Thoracic aorta (tissue), 2 donors: ENCODE measurements around the gene OR6J1. TPM values are rescaled to one million over a fixed set of nuclear protein-coding genes. Genes with fewer than 3 reads are reported as not detected.
A peak's percentile ranks its signal among the peaks of the same experiment; 100 is the strongest.
"Not testable (repeated sequence)": the region's sequence is repeated elsewhere in the genome, so short reads cannot be mapped to it uniquely, and the experiment has no call there.

ENCODE experiments used
- ATAC-seq: fragments of 150-250 bp; one replicate; pipeline ENCODE4 v1.8.0; 2017; ENCODE audit warnings: low read depth; ENCODE audit not compliant: insufficient number of reproducible peaks, low FRiP score
- DNase-seq: peaks from one replicate; pipeline ENCODE4 v3.0.0-alpha.2; 2020; ENCODE audit warnings: low spot score
- H3K27ac ChIP-seq, 2 donors: fragments of 200-600 bp; sonication (generic); 1 replicate in 1 of 2; 2 replicates in 1 of 2; pipeline ENCODE4 v1.5.1; 2016; ENCODE audit warnings: mild to moderate bottlenecking in 2 of 2, moderate library complexity in 2 of 2
- H3K27me3 ChIP-seq: fragments of 200-600 bp; sonication (generic); replicated peaks from 2 replicates; pipeline ENCODE4 v1.6.0; 2016; ENCODE audit warnings: mild to moderate bottlenecking; ENCODE audit not compliant: insufficient read depth
- H3K36me3 ChIP-seq: fragments of 200-600 bp; sonication (generic); one replicate; pipeline ENCODE4 v1.5.1; 2016
- H3K4me1 ChIP-seq, 2 donors: fragments of 200-600 bp; sonication (generic); 1 replicate in 1 of 2; 2 replicates in 1 of 2; pipeline versions ENCODE4 v1.5.1 to v1.6.0; 2016; ENCODE audit warnings: low read depth in 2 of 2, mild to moderate bottlenecking in 1 of 2; ENCODE audit not compliant: control insufficient read depth in 1 of 2
- H3K4me3 ChIP-seq: fragments of 200-600 bp; sonication (generic); 2 replicates; pipeline ENCODE4 v1.5.1; 2016; ENCODE audit warnings: mild to moderate bottlenecking
- H3K9me3 ChIP-seq: fragments of 200-600 bp; sonication (generic); 2 replicates; pipeline ENCODE4 v1.5.1; 2016
- total RNA-seq, 2 donors: library from RNA; depleted of rRNA; stranded (reverse); fragments of >200 nt; gene quantifications; one replicate each; pipeline versions ENCODE4 v1.1.0 to v1.2.3, GENCODE V29; 2016
- TF ChIP-seq, protein P1 (sequence below): fragments of 200-600 bp; sonication (generic); IDR thresholded peaks from one replicate; pipeline ENCODE4 v1.5.1; 2019; ENCODE audit warnings: antibody characterized with exemption

The OR6J1 gene
- total RNA-seq, 2 donors from 2014 or later = not detected

DNA sequence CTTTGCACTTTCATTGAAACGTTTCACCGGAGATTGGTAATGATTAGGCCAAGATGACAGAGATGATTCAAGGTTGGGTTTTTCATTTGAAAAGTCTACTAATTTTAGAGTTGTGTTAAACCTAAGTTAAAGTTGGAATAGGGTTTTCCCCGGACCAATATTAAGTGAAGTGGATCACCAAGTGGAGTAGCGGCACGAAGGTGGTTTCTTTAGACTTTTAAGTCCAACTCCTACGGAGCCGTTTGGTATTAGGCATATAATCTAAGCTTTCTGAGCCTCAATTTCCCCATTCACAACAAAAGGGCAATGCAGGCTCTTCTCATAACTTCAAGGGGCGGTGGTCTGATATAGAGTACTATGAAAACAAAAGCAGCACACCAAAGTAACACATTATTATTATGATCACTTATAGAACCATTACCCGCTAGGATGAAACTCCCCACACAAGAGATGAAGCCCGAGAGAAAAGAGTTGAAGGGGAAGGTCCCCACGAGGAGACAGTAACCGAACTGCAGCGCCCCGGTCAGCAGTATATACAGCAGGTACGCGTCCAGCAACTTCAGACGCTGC, 55.5 kb downstream of the OR6J1 start:
- peaks cover 37 to 55% of the 10 kb centered on the region in 2 donors for H3K4me1 ChIP-seq

DNA sequence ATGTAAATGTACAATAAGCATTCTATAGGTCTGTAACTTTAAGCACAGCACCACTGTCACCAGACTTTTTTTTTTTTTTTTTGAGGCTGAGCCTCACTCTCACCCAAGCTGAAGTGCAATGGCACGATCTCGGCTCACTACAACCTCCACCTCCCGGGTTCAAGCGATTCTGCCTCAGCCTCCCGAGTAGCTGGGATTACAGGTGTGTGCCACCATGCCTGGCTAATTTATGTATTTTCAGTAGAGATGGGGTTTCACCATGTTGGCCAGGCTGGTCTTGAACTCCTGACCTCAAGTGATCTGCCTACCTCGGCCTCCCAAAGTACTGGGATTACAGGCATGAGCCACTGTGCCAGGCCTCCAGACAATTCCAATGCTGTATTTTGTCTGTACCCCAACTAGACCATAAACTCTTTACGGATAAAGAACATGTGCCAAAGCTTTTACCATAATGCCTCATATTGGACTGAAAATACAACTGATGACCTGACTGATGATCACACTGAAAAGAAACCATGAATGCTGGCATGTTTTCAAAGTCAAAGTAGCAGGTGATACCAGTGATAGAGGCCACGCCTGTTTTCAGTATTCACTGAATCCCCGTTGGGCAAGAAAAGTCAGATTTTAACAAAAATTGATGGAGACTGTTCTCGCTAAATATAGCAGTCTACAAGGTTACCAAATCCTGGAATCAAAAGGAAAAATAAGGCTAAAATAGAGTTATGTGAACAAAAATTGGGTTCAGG, 56.3 kb downstream of the OR6J1 start:
- H3K4me3 ChIP-seq = peak overlapping the region; percentile 83
- not testable (repeated sequence) for H3K36me3 ChIP-seq, ATAC-seq, H3K27me3 ChIP-seq, DNase-seq, H3K9me3 ChIP-seq
- H3K4me1 ChIP-seq = peaks cover 37 to 61% of the 10 kb centered on the region in 2 donors
- H3K27ac ChIP-seq = peak overlapping the region; percentile 78 to 98

More for the DNA sequence above, 55.5 kb downstream of the OR6J1 start:
- Histone ChIP-seq H3K36me3 (no peaks in the 10 kb centered on the region), H3K9me3 (no peaks in the 10 kb centered on the region), H3K27me3 (no peaks in the 10 kb centered on the region), H3K4me3 (peak overlapping the region; percentile 83), H3K27ac (peak overlapping the region; percentile 78 to 98)
- DNase-seq (no peak), ATAC-seq (peak; percentile 2)
- TF ChIP-seq, protein P1, sequence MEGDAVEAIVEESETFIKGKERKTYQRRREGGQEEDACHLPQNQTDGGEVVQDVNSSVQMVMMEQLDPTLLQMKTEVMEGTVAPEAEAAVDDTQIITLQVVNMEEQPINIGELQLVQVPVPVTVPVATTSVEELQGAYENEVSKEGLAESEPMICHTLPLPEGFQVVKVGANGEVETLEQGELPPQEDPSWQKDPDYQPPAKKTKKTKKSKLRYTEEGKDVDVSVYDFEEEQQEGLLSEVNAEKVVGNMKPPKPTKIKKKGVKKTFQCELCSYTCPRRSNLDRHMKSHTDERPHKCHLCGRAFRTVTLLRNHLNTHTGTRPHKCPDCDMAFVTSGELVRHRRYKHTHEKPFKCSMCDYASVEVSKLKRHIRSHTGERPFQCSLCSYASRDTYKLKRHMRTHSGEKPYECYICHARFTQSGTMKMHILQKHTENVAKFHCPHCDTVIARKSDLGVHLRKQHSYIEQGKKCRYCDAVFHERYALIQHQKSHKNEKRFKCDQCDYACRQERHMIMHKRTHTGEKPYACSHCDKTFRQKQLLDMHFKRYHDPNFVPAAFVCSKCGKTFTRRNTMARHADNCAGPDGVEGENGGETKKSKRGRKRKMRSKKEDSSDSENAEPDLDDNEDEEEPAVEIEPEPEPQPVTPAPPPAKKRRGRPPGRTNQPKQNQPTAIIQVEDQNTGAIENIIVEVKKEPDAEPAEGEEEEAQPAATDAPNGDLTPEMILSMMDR = no peak

DNA sequence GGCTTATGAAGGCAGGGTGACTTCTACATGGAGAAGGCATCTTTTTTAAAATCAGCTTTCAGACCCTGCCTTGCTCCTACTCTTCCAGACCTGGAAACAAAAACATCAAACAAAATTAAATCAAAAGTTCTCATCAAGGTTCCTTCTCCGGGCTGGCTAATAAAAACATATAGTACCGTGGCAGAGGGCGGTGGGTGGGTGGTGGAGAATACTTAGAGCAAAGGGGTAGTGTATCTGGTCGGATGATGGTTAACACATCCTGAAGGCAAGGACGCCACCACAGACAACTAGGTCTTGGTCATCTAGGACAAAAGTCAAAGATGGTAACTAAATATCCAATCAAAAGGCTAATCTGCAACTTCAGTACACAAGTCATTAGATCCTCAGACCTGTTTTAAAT, 56.9 kb downstream of the OR6J1 start:
- H3K36me3 ChIP-seq = no peaks in the 10 kb centered on the region
- H3K9me3 ChIP-seq = no peaks in the 10 kb centered on the region
- DNase-seq = no peak
- peak overlapping the region in 1 of 2 donors; percentile 42 for H3K27ac ChIP-seq
- H3K4me3 ChIP-seq = peak overlapping the region; percentile 23
- no peaks in the 10 kb centered on the region for H3K27me3 ChIP-seq
- ATAC-seq = no peak
- peaks cover 37 to 61% of the 10 kb centered on the region in 2 donors for H3K4me1 ChIP-seq
- TF ChIP-seq, protein P1 = no peak

DNA sequence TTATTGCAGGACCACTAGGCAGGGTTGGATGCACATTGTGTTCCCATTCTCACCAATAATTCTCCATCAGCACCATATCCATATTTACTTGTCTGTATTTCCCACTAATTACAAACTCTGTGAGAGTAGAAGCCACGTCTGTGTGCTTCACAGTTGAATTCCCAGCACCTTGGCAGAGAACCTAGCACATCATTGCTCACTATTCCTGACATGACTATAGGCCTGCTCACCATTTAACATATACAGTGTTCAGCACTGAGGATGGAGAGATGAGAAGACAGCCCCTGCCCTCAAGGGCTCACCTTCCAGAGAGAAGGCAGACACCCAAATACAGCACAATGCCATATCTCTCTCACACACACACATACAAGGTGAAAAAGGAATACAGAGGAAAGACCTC, 60.2 kb downstream of the OR6J1 start:
- H3K27me3 ChIP-seq = no peaks in the 10 kb centered on the region
- H3K36me3 ChIP-seq = no peaks in the 10 kb centered on the region
- H3K4me1 ChIP-seq = peaks cover 33 to 53% of the 10 kb centered on the region in 2 donors
- ATAC-seq (no peak), DNase-seq (no peak)
- no peak overlapping the region for H3K27ac ChIP-seq
- no peaks in the 10 kb centered on the region for H3K9me3 ChIP-seq
- no peak overlapping the region for H3K4me3 ChIP-seq
- TF ChIP-seq, protein P1 = no peak

Other genes starting within 250 kb of the OR6J1 start
- gene DAD1, start 55.1 kb downstream of the OR6J1 start, total RNA-seq = 100 to 1,000 TPM; 109 to 236 TPM
- 10 to 100 TPM; 25.3 to 40.1 TPM for gene ABHD4, start 46.1 kb downstream of the OR6J1 start, total RNA-seq
- 10 to 100 TPM; 72.2 to 72.6 TPM for gene OXA1L, start 122.3 kb upstream of the OR6J1 start, total RNA-seq
- 10 to 100 TPM; 34.4 to 38.5 TPM for gene SLC7A7, start 171.1 kb upstream of the OR6J1 start, total RNA-seq
- gene MRPL52, start 185.5 kb upstream of the OR6J1 start, total RNA-seq = 10 to 100 TPM; 17.3 to 65.0 TPM
- gene MMP14, start 192.2 kb upstream of the OR6J1 start, total RNA-seq = 100 to 1,000 TPM; 160 to 182 TPM
- gene LRP10, start 227.4 kb upstream of the OR6J1 start, total RNA-seq = 100 to 1,000 TPM; 158 to 209 TPM
- under 1 TPM in 1 of 2 donors, not detected in 1; 0.28 TPM for gene REM2, start 238.9 kb upstream of the OR6J1 start, total RNA-seq